ENCODE data around the gene TMED9.
"Not testable (repeated sequence)": the region's sequence is repeated elsewhere in the genome, so short reads cannot be mapped to it uniquely, and the experiment has no call there.

Gene TMED9

GRCh38 chr5:177611446-177612214 is 19.6 kb downstream of the TMED9 start:
- no peak overlapping the region for H2BK12ac ChIP-seq (ENCODE audit: low read length)
- no peak overlapping the region for H2BK120ac ChIP-seq (ENCODE audit: insufficient read depth, low read length, poor library complexity)
- peaks cover 0 to 3% of the 10 kb centered on the region in 2 experiments for H3K4me1 ChIP-seq (ENCODE audit: control insufficient read depth in 1 of 2, insufficient read depth in 2 of 2, low read length in 2 of 2)
- H2AFZ ChIP-seq (ENCODE audit: insufficient read depth, low read length, poor library complexity), result no peak overlapping the region
- H3K27ac ChIP-seq (ENCODE audit: low read depth, low read length), result no peak overlapping the region
- no peaks in the 10 kb centered on the region for H3K79me1 ChIP-seq (ENCODE audit: low read length)
- no peak overlapping the region for H4K12ac ChIP-seq (ENCODE audit: low read depth, low read length)
- no CpG with 5 or more reads among the region's 15 CpGs for WGBS (ENCODE audit: extremely low coverage, insufficient coverage, insufficient read length)
- no peak overlapping the region for H3K4me2 ChIP-seq (ENCODE audit: low read length)
- H3K14ac ChIP-seq (ENCODE audit: low read length), result no peak overlapping the region
- H3K9me3 ChIP-seq (ENCODE audit: insufficient read depth, low read depth, low read length), result no peaks in the 10 kb centered on the region
- no peak for DNase-seq
- H3K4me3 ChIP-seq (ENCODE audit: low read depth, low read length), result no peak overlapping the region
- H3K79me2 ChIP-seq (ENCODE audit: control insufficient read depth, insufficient read depth, low read length, poor library complexity), result no peaks in the 10 kb centered on the region
- H4K8ac ChIP-seq (ENCODE audit: low read depth, low read length), result no peak overlapping the region
- H3K36me3 ChIP-seq (ENCODE audit: control insufficient read depth in 1 of 2, insufficient read depth in 2 of 2, low read length in 2 of 2), result peaks cover 13 to 20% of the 10 kb centered on the region in 2 experiments
- H2BK5ac ChIP-seq (ENCODE audit: low read depth, low read length, poor library complexity), result no peak overlapping the region
- H3K4ac ChIP-seq (ENCODE audit: low read depth, low read length), result no peak overlapping the region
- H2AK5ac ChIP-seq (ENCODE audit: low read length), result no peak overlapping the region
- H3K23ac ChIP-seq (ENCODE audit: low read length), result no peak overlapping the region
- H3K27me3 ChIP-seq (ENCODE audit: insufficient read depth, low read length), result no peaks in the 10 kb centered on the region
- no peak overlapping the region for H3K9ac ChIP-seq (ENCODE audit: low read length)
- H4K91ac ChIP-seq (ENCODE audit: low read depth, low read length), result no peak overlapping the region
- H3K18ac ChIP-seq (ENCODE audit: low read length), result no peak overlapping the region

- H3K14ac ChIP-seq (ENCODE audit: low read length), result no peak overlapping the region
- no peaks in the 10 kb centered on the region for H3K79me2 ChIP-seq (ENCODE audit: control insufficient read depth, insufficient read depth, low read length, poor library complexity)
- no peaks in the 10 kb centered on the region for H3K27me3 ChIP-seq (ENCODE audit: insufficient read depth, low read length)
- H2BK120ac ChIP-seq (ENCODE audit: insufficient read depth, low read length, poor library complexity), result no peak overlapping the region
- H4K8ac ChIP-seq (ENCODE audit: low read depth, low read length), result no peak overlapping the region
- no peak overlapping the region for H3K9ac ChIP-seq (ENCODE audit: low read length)
- no peak overlapping the region for H3K4me2 ChIP-seq (ENCODE audit: low read length)
- no peaks in the 10 kb centered on the region for H3K9me3 ChIP-seq (ENCODE audit: insufficient read depth, low read depth, low read length)
- WGBS (ENCODE audit: extremely low coverage, insufficient coverage, insufficient read length), result no CpG with 5 or more reads among the region's 6 CpGs
- no peaks in the 10 kb centered on the region for H3K79me1 ChIP-seq (ENCODE audit: low read length)
- H3K4me3 ChIP-seq (ENCODE audit: low read depth, low read length), result no peak overlapping the region
- no peak overlapping the region for H3K4ac ChIP-seq (ENCODE audit: low read depth, low read length)
- H2BK5ac ChIP-seq (ENCODE audit: low read depth, low read length, poor library complexity), result no peak overlapping the region
- no peak overlapping the region for H2AK5ac ChIP-seq (ENCODE audit: low read length)
- H2BK12ac ChIP-seq (ENCODE audit: low read length), result no peak overlapping the region
- no peak overlapping the region for H4K91ac ChIP-seq (ENCODE audit: low read depth, low read length)
- no peak overlapping the region for H2AFZ ChIP-seq (ENCODE audit: insufficient read depth, low read length, poor library complexity)
- no peak overlapping the region for H4K12ac ChIP-seq (ENCODE audit: low read depth, low read length)
- no peak overlapping the region for H3K23ac ChIP-seq (ENCODE audit: low read length)
- DNase-seq, result no peak
- no peak overlapping the region for H3K27ac ChIP-seq (ENCODE audit: low read depth, low read length)
- H3K4me1 ChIP-seq (ENCODE audit: control insufficient read depth in 1 of 2, insufficient read depth in 2 of 2, low read length in 2 of 2), result peaks cover 0 to under 1% of the 10 kb centered on the region in 2 experiments
- H3K18ac ChIP-seq (ENCODE audit: low read length), result no peak overlapping the region
- peaks cover 13 to 20% of the 10 kb centered on the region in 2 experiments for H3K36me3 ChIP-seq (ENCODE audit: control insufficient read depth in 1 of 2, insufficient read depth in 2 of 2, low read length in 2 of 2)
Observed at GRCh38 chr5:177612215-177612673, 20.2 kb downstream of the TMED9 start.

- no peak overlapping the region for H3K9ac ChIP-seq (ENCODE audit: low read length)
- H3K14ac ChIP-seq (ENCODE audit: low read length), result no peak overlapping the region
- H3K4ac ChIP-seq (ENCODE audit: low read depth, low read length), result no peak overlapping the region
- no peaks in the 10 kb centered on the region for H3K79me2 ChIP-seq (ENCODE audit: control insufficient read depth, insufficient read depth, low read length, poor library complexity)
- H4K91ac ChIP-seq (ENCODE audit: low read depth, low read length), result no peak overlapping the region
- no peak overlapping the region for H3K4me2 ChIP-seq (ENCODE audit: low read length)
- peaks cover 0 to 3% of the 10 kb centered on the region in 2 experiments for H3K36me3 ChIP-seq (ENCODE audit: control insufficient read depth in 1 of 2, insufficient read depth in 2 of 2, low read length in 2 of 2)
- no peak overlapping the region for H2BK12ac ChIP-seq (ENCODE audit: low read length)
- no peaks in the 10 kb centered on the region for H3K4me1 ChIP-seq (ENCODE audit: control insufficient read depth in 1 of 2, insufficient read depth in 2 of 2, low read length in 2 of 2)
- no peak overlapping the region for H2BK5ac ChIP-seq (ENCODE audit: low read depth, low read length, poor library complexity)
- no peak overlapping the region for H4K12ac ChIP-seq (ENCODE audit: low read depth, low read length)
- H2AFZ ChIP-seq (ENCODE audit: insufficient read depth, low read length, poor library complexity), result no peak overlapping the region
- H3K9me3 ChIP-seq (ENCODE audit: insufficient read depth, low read depth, low read length), result peaks cover 2% of the 10 kb centered on the region
- DNase-seq, result no peak
- no peak overlapping the region for H3K23ac ChIP-seq (ENCODE audit: low read length)
- no peak overlapping the region for H2AK5ac ChIP-seq (ENCODE audit: low read length)
- no peaks in the 10 kb centered on the region for H3K27me3 ChIP-seq (ENCODE audit: insufficient read depth, low read length)
- no peak overlapping the region for H4K8ac ChIP-seq (ENCODE audit: low read depth, low read length)
- H3K27ac ChIP-seq (ENCODE audit: low read depth, low read length), result no peak overlapping the region
- H3K4me3 ChIP-seq (ENCODE audit: low read depth, low read length), result no peak overlapping the region
- no peak overlapping the region for H3K18ac ChIP-seq (ENCODE audit: low read length)
- H3K79me1 ChIP-seq (ENCODE audit: low read length), result no peaks in the 10 kb centered on the region
- H2BK120ac ChIP-seq (ENCODE audit: insufficient read depth, low read length, poor library complexity), result no peak overlapping the region
- WGBS (ENCODE audit: extremely low coverage, insufficient coverage, insufficient read length), result no CpG with 5 or more reads among the region's 2 CpGs
Observed at GRCh38 chr5:177620560-177620959, 28.6 kb downstream of the TMED9 start.

GRCh38 chr5:177624172-177624571 is 32.2 kb downstream of the TMED9 start:
- H3K9me3 ChIP-seq (ENCODE audit: insufficient read depth, low read depth, low read length); H2BK5ac ChIP-seq (ENCODE audit: low read depth, low read length, poor library complexity); H3K4me3 ChIP-seq (ENCODE audit: low read depth, low read length); H2AFZ ChIP-seq (ENCODE audit: insufficient read depth, low read length, poor library complexity); H2BK12ac ChIP-seq (ENCODE audit: low read length); H3K9ac ChIP-seq (ENCODE audit: low read length); H3K36me3 ChIP-seq (ENCODE audit: control insufficient read depth in 1 of 2, insufficient read depth in 2 of 2, low read length in 2 of 2); H3K4me1 ChIP-seq (ENCODE audit: control insufficient read depth in 1 of 2, insufficient read depth in 2 of 2, low read length in 2 of 2); H3K27ac ChIP-seq (ENCODE audit: low read depth, low read length); H3K4ac ChIP-seq (ENCODE audit: low read depth, low read length); H3K79me1 ChIP-seq (ENCODE audit: low read length); H2AK5ac ChIP-seq (ENCODE audit: low read length); H3K79me2 ChIP-seq (ENCODE audit: control insufficient read depth, insufficient read depth, low read length, poor library complexity); H4K12ac ChIP-seq (ENCODE audit: low read depth, low read length); H4K91ac ChIP-seq (ENCODE audit: low read depth, low read length); DNase-seq; H3K23ac ChIP-seq (ENCODE audit: low read length); H3K27me3 ChIP-seq (ENCODE audit: insufficient read depth, low read length); H3K18ac ChIP-seq (ENCODE audit: low read length); H3K4me2 ChIP-seq (ENCODE audit: low read length); H2BK120ac ChIP-seq (ENCODE audit: insufficient read depth, low read length, poor library complexity); H3K14ac ChIP-seq (ENCODE audit: low read length); H4K8ac ChIP-seq (ENCODE audit: low read depth, low read length): not testable (repeated sequence)
- WGBS (ENCODE audit: extremely low coverage, insufficient coverage, insufficient read length), result no CpG with 5 or more reads among the region's 10 CpGs
